ENCODE measurements around the gene GOLGA2.

Gene GOLGA2

DNA sequence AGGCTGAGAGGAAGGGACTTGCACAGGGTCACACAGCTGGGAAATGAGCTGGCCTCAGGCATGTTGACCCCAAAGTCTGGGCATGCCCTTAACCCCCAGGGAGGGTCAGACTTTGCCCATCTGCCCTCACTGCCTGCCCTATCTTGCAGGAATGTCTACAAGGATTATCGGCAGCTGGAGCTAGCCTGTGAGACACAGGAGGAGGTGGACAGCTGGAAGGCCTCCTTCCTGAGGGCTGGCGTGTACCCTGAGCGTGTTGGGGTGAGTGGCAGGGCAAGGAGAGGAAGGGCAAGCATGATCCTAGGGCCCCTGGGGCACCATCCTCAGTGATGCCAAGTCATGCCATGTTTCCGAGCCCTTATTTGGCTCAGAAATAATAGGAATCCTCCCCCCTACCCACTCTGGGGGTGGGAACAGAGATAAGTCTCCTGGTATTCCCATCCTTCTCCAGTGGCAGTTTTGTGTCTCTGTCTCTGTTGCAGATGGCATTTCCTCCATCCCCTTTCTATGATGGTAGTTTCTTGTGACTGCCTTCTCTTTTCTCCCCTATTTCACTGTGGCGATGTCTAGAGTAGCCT lies 28.5 kb downstream of the GOLGA2 start:
- Histone ChIP-seq H3K27me3 (ENCODE audit: control insufficient read depth in 1 of 2, insufficient read depth in 2 of 2, low read length in 2 of 2) (peaks cover 12 to 16% of the 10 kb centered on the region in 2 donors), H3K9me3 (ENCODE audit: control insufficient read depth in 2 of 2, low read length in 2 of 2) (no peaks in the 10 kb centered on the region), H3K4me3 (ENCODE audit: low read length in 2 of 2) (no peak overlapping the region), H3K27ac (ENCODE audit: low read length) (no peak overlapping the region), H3K9ac (ENCODE audit: low read length in 2 of 2) (no peak overlapping the region), H3K4me1 (ENCODE audit: control insufficient read depth, insufficient read depth, low read length) (peaks cover 18% of the 10 kb centered on the region), H3K36me3 (ENCODE audit: control insufficient read depth in 2 of 2, insufficient read depth in 2 of 2, low read length in 2 of 2) (no peaks in the 10 kb centered on the region)

DNA sequence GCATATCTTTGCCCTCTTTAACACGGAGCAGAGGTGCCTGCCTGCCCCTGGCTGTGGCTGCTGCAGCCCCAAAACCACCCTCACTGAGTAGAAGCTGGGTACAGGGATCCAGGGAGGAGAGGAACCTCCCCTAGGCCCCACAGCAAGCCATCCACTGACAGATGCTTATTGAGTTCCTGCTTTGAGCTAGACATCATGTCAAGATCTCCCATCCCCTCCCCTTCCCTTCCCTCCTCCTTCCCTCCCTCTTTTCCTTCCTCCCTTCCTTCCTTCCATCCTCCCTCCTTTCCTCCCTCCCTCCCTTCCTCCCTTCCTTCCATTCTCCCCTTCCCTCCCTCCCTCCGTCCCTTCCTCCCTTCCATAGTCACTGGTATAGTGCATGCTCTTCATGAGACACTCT lies 29.3 kb downstream of the GOLGA2 start:
- H3K9ac ChIP-seq (ENCODE audit: low read length in 2 of 2), result no peak overlapping the region
- peaks cover 23% of the 10 kb centered on the region for H3K4me1 ChIP-seq (ENCODE audit: control insufficient read depth, insufficient read depth, low read length)
- H3K27ac ChIP-seq (ENCODE audit: low read length), result no peak overlapping the region
- peaks cover 7 to 14% of the 10 kb centered on the region in 2 donors for H3K27me3 ChIP-seq (ENCODE audit: control insufficient read depth in 1 of 2, insufficient read depth in 2 of 2, low read length in 2 of 2)
- no peaks in the 10 kb centered on the region for H3K36me3 ChIP-seq (ENCODE audit: control insufficient read depth in 2 of 2, insufficient read depth in 2 of 2, low read length in 2 of 2)
- H3K9me3 ChIP-seq (ENCODE audit: control insufficient read depth in 2 of 2, low read length in 2 of 2), result no peaks in the 10 kb centered on the region
- H3K4me3 ChIP-seq (ENCODE audit: low read length in 2 of 2), result no peak overlapping the region

DNA sequence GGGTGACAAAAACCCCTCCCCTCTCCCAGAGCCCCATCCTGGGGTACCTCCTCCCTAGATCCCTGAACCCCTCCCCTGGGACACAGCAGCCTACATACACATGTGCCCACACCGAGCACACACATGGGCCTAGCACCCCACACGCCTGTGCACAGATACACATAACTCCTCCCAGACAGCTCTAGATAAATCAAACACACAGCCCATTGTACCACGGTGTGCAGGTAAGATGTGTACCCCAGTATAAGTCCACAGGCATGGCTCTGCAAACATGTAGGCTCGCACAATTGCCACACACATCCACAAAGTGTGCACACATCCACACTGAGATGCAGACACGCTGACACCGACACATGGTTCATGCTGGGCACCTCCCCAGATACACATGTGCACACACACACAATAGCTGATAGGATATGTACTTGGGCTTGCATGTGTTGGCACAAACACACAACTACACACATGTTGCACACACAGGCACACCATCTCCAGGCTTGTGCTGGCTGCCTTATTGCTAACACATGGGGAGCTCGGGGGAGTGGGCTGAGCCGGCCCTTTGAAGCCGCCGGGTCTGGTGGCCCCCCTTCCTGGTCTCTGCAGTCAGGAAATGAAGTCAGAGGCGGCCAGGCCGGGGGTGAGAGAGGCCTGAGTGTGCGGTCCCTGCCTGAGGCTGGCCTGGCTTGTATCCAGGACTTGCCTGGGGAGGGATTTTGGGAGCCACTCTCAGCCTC lies 30.2 kb downstream of the GOLGA2 start:
- peaks cover 17% of the 10 kb centered on the region for H3K4me1 ChIP-seq (ENCODE audit: control insufficient read depth, insufficient read depth, low read length)
- H3K4me3 ChIP-seq (ENCODE audit: low read length in 2 of 2), result no peak overlapping the region
- no peak overlapping the region for H3K9ac ChIP-seq (ENCODE audit: low read length in 2 of 2)
- no peak overlapping the region for H3K27ac ChIP-seq (ENCODE audit: low read length)
- H3K36me3 ChIP-seq (ENCODE audit: control insufficient read depth in 2 of 2, insufficient read depth in 2 of 2, low read length in 2 of 2), result no peaks in the 10 kb centered on the region
- H3K27me3 ChIP-seq (ENCODE audit: control insufficient read depth in 1 of 2, insufficient read depth in 2 of 2, low read length in 2 of 2), result peaks cover 2 to 5% of the 10 kb centered on the region in 2 donors
- no peaks in the 10 kb centered on the region for H3K9me3 ChIP-seq (ENCODE audit: control insufficient read depth in 2 of 2, low read length in 2 of 2)

DNA sequence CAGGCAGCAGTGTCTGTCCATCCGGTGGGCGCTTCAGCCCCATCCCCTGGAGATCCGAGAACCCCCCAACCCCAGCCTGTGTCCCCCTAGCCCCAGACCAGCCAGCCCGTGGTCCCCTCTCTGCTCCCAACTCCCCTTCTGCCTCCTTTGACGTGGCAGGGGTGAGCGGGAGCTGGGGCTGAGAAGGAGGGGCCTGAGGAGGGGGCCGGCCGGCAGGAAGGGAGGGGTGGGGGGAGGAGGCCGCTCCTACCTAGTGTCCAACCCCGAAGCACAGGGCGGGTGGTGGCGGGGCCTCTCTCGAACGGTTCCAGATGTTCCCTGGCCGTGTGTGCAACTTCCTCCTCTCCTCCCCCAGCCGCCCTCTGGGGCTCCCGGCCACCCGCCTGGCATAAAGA lies 31.0 kb downstream of the GOLGA2 start:
- Histone ChIP-seq H3K4me3 (ENCODE audit: low read length in 2 of 2) (peak overlapping the region in 1 of 2 donors; percentile 63), H3K27me3 (ENCODE audit: control insufficient read depth in 1 of 2, insufficient read depth in 2 of 2, low read length in 2 of 2) (peaks cover 2% of the 10 kb centered on the region in 2 donors), H3K27ac (ENCODE audit: low read length) (peak overlapping the region; percentile 37), H3K9ac (ENCODE audit: low read length in 2 of 2) (peak overlapping the region in 1 of 2 donors; percentile 6), H3K9me3 (ENCODE audit: control insufficient read depth in 2 of 2, low read length in 2 of 2) (no peaks in the 10 kb centered on the region), H3K4me1 (ENCODE audit: control insufficient read depth, insufficient read depth, low read length) (peaks cover 10% of the 10 kb centered on the region), H3K36me3 (ENCODE audit: control insufficient read depth in 2 of 2, insufficient read depth in 2 of 2, low read length in 2 of 2) (no peaks in the 10 kb centered on the region)

DNA sequence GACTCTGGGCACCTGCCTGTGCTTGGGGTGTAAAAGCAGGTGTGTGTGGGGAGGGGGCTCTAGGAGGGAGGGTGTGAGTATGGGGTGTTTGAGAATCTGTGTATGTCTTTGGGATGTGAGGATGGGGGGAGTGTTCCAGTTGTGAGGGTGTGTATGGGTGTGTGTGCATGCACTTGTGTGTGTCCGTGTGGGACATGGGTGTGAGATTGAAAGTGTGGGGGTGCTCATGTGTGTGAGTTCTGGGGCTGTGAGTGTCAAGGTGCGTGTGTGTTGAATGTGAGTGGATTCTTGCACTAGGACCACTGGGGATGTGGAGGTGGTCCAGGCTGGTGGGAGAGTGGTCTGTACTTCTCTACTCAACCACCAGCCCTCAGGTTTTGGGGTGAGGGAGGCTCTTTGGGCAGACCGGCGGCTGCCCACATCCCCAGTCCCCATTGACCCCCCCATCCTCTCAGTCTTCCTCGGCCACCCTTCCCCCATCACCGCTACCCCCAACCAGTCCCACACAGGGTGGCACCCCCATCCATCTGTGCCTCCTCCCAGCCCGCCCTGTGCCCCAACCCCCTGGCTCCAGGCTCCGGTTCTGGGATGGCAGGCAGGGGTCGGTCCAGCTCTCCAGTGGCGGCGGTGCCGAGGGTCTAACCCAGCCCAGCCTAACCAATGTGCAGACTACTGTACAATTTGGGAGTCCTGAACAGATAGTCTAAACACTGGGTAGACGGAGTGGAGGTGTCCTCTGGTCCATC lies 31.5 kb downstream of the GOLGA2 start:
- no peaks in the 10 kb centered on the region for H3K36me3 ChIP-seq (ENCODE audit: control insufficient read depth in 2 of 2, insufficient read depth in 2 of 2, low read length in 2 of 2)
- H3K4me3 ChIP-seq (ENCODE audit: low read length in 2 of 2), result peak overlapping the region in 1 of 2 donors; percentile 63
- H3K27ac ChIP-seq (ENCODE audit: low read length), result peak overlapping the region; percentile 37
- H3K27me3 ChIP-seq (ENCODE audit: control insufficient read depth in 1 of 2, insufficient read depth in 2 of 2, low read length in 2 of 2), result peaks cover 2% of the 10 kb centered on the region in 2 donors
- H3K9ac ChIP-seq (ENCODE audit: low read length in 2 of 2), result peak overlapping the region in 1 of 2 donors; percentile 6
- no peaks in the 10 kb centered on the region for H3K9me3 ChIP-seq (ENCODE audit: control insufficient read depth in 2 of 2, low read length in 2 of 2)
- peaks cover 10% of the 10 kb centered on the region for H3K4me1 ChIP-seq (ENCODE audit: control insufficient read depth, insufficient read depth, low read length)

DNA sequence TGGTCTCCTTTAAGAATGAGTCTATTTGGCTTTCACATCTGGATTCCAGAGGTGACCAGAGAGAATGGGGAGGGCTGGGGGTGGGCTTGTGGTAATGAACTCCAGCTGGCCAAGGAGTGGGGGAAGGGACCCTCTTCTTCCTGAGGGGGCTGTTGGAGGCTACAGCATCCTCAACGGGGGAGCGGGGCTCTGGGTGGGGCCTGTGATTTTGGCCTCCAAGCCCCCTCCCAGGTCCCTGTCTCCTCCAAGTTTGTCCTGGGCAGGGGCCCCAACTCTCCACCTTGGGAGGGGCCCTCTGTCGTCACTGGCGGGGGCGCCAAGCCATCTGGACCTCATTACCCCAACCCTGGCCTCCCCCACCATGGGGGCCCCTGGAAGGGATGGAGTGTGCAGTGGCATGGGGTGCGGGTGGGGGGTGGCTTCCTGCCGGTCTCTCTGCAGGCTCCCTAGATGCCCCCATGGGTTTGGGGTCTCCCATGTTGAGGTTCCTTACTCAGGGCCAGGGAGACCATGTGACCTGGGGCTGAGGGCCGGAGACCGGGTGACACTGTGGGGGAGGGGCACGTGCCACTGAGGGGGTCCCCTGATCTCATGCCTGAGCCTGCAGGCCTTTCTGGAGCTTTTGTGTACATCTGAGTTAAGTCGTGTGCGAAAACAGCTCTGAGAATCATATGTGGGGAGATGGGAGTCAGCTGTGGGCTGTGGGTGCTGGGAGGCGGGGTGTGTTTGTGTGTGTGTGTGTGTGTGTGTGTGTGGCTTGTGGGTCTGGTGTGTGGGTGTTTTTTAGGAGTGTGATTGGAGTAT lies 32.4 kb downstream of the GOLGA2 start:
- no peaks in the 10 kb centered on the region for H3K9me3 ChIP-seq (ENCODE audit: control insufficient read depth in 2 of 2, low read length in 2 of 2)
- H3K27ac ChIP-seq (ENCODE audit: low read length), result peak overlapping the region; percentile 18
- peaks cover 10% of the 10 kb centered on the region for H3K4me1 ChIP-seq (ENCODE audit: control insufficient read depth, insufficient read depth, low read length)
- H3K27me3 ChIP-seq (ENCODE audit: control insufficient read depth in 1 of 2, insufficient read depth in 2 of 2, low read length in 2 of 2), result peaks cover 2% of the 10 kb centered on the region in 2 donors
- no peaks in the 10 kb centered on the region for H3K36me3 ChIP-seq (ENCODE audit: control insufficient read depth in 2 of 2, insufficient read depth in 2 of 2, low read length in 2 of 2)
- peak overlapping the region in 1 of 2 donors; percentile 63 for H3K4me3 ChIP-seq (ENCODE audit: low read length in 2 of 2)
- H3K9ac ChIP-seq (ENCODE audit: low read length in 2 of 2), result no peak overlapping the region

DNA sequence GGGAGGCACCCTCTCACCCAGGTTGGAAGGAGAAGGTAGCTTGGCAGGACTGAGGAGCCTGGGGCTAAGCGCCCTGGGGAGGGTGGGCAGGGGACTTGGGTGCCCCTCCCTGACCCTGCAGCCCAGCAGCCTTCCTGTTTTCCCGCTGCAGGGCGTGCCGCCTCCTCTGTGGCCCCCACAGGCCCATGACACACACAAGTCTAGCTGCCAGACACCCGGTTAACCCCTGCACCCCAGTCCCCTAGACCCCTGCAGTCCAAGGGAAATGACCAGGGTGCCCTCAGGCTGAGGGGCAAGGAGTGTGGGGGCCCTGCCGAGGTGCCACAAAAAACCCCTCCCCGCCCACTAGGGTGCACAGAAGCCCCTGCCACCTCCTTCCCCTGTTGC lies 33.0 kb downstream of the GOLGA2 start:
- peak overlapping the region; percentile 18 for H3K27ac ChIP-seq (ENCODE audit: low read length)
- peaks cover 2% of the 10 kb centered on the region in 2 donors for H3K27me3 ChIP-seq (ENCODE audit: control insufficient read depth in 1 of 2, insufficient read depth in 2 of 2, low read length in 2 of 2)
- no peaks in the 10 kb centered on the region for H3K36me3 ChIP-seq (ENCODE audit: control insufficient read depth in 2 of 2, insufficient read depth in 2 of 2, low read length in 2 of 2)
- no peak overlapping the region for H3K9ac ChIP-seq (ENCODE audit: low read length in 2 of 2)
- no peaks in the 10 kb centered on the region for H3K9me3 ChIP-seq (ENCODE audit: control insufficient read depth in 2 of 2, low read length in 2 of 2)
- peaks cover 10% of the 10 kb centered on the region for H3K4me1 ChIP-seq (ENCODE audit: control insufficient read depth, insufficient read depth, low read length)
- H3K4me3 ChIP-seq (ENCODE audit: low read length in 2 of 2), result no peak overlapping the region

DNA sequence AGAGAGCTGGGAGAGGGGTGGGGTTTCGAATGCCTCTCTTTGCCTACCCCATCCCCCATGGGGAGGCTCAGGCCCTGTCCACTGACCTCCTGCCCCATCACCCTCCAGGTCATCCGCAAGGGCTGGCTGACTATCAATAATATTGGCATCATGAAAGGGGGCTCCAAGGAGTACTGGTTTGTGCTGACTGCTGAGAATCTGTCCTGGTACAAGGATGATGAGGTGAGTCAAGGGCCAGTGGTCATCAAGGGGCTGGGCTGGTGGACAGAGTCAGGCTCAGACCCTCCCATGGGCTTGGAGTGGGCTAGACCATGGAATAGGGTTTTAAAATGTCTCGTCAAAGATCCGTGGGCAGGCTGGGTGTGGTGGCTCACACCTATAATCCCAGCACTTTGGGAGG lies 33.7 kb downstream of the GOLGA2 start:
- no peak overlapping the region for H3K9ac ChIP-seq (ENCODE audit: low read length in 2 of 2)
- no peaks in the 10 kb centered on the region for H3K9me3 ChIP-seq (ENCODE audit: control insufficient read depth in 2 of 2, low read length in 2 of 2)
- H3K27ac ChIP-seq (ENCODE audit: low read length), result peak overlapping the region; percentile 41

DNA sequence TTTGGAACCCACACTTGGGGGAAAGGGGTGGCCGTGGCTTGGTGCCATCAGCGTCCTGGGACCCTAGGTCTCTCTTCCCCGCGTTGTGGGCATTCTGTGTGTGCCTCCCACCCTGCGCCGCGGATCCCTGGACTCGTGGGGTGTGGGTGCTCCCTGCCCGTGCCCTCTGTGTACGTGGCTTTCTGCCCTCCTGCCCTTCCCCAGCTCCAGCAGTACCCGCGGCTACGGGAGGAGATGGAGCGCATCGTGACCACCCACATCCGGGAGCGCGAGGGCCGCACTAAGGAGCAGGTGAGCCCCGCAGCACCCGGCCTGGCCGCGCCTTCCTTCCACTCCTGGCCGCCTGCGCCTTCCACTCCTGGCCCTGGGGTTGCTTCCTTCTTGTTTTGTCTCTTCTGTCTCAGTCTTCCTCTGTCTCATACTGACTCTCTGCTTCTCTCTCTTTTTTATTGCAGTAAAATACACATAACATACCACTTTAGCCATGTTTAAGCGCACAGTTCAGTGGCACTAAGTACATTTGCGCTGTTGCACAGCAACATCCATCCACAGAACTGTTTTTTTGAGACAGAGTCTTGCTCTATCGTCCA lies 41.9 kb downstream of the GOLGA2 start:
- Histone ChIP-seq H3K9ac (ENCODE audit: low read length in 2 of 2) (no peak overlapping the region), H3K27ac (ENCODE audit: low read length) (no peak overlapping the region), H3K9me3 (ENCODE audit: control insufficient read depth in 2 of 2, low read length in 2 of 2) (no peaks in the 10 kb centered on the region), H3K36me3 (ENCODE audit: control insufficient read depth in 2 of 2, insufficient read depth in 2 of 2, low read length in 2 of 2) (no peaks in the 10 kb centered on the region), H3K27me3 (ENCODE audit: control insufficient read depth in 1 of 2, insufficient read depth in 2 of 2, low read length in 2 of 2) (no peaks in the 10 kb centered on the region), H3K4me3 (ENCODE audit: low read length in 2 of 2) (no peak overlapping the region), H3K4me1 (ENCODE audit: control insufficient read depth, insufficient read depth, low read length) (no peaks in the 10 kb centered on the region)

More for the DNA sequence above, 33.7 kb downstream of the GOLGA2 start:
- Histone ChIP-seq H3K4me3 (ENCODE audit: low read length in 2 of 2) (no peak overlapping the region), H3K27me3 (ENCODE audit: control insufficient read depth in 1 of 2, insufficient read depth in 2 of 2, low read length in 2 of 2) (peaks cover 2% of the 10 kb centered on the region in 2 donors), H3K4me1 (ENCODE audit: control insufficient read depth, insufficient read depth, low read length) (peaks cover 10% of the 10 kb centered on the region), H3K36me3 (ENCODE audit: control insufficient read depth in 2 of 2, insufficient read depth in 2 of 2, low read length in 2 of 2) (no peaks in the 10 kb centered on the region)

All from stomach smooth muscle (tissue), 2 donors.